Upper lobe of right lung (tissue), 1 donor: ENCODE measurements around the gene DYNLT1. TPM values are rescaled to one million over a fixed set of nuclear protein-coding genes. Genes with fewer than 3 reads are reported as not detected.

Experiments
- ATAC-seq: fragments of 200-7000 bp; cut with Tn5 transposase; one replicate; pipeline ENCODE4 v1.9.1; 2020; ENCODE audit warnings: mild to moderate bottlenecking, moderate library complexity
- DNase-seq: peaks from one replicate; pipeline ENCODE4 v3.0.0-alpha.2; 2020
- H3K27ac ChIP-seq: fragments of 200-600 bp; one replicate; pipeline ENCODE4 v1.8.0; 2022
- H3K27me3 ChIP-seq: fragments of 200-600 bp; one replicate; pipeline ENCODE4 v1.8.0; 2022; ENCODE audit warnings: mild to moderate bottlenecking
- H3K36me3 ChIP-seq: fragments of 200-600 bp; one replicate; pipeline ENCODE4 v1.8.0; 2022
- H3K4me1 ChIP-seq: fragments of 200-600 bp; one replicate; pipeline ENCODE4 v1.8.0; 2022
- H3K4me3 ChIP-seq: fragments of 200-600 bp; one replicate; pipeline ENCODE4 v1.8.0; 2022; ENCODE audit warnings: mild to moderate bottlenecking
- H3K9me3 ChIP-seq: fragments of 200-600 bp; one replicate; pipeline ENCODE4 v1.8.0; 2022
- intact Hi-C: fragments of 100-400 bp; cut with DNase I; formaldehyde crosslinking; loops from one replicate; pipeline ENCODE4 v1.11.0; 2022
- total RNA-seq: library from RNA; stranded (reverse); fragmentation: NEBNext Ultra II Directional; extraction: Animal tissue kit (Norgen Biotek cat#: 25700); gene quantifications from one replicate; pipeline ENCODE4 v1.2.1, GENCODE V29; 2021
- TF ChIP-seq, protein P1 (sequence below): fragments of 200-600 bp; IDR thresholded peaks from one replicate; pipeline ENCODE4 v1.8.0; 2022; ENCODE audit warnings: antibody characterized with exemption
- donor health status: DM: no; HTN: yes; CAD: no; lungs with severe emphysema.

Gene DYNLT1
- total RNA-seq, 1 donor from 2014 or later = 104 TPM

DNA sequence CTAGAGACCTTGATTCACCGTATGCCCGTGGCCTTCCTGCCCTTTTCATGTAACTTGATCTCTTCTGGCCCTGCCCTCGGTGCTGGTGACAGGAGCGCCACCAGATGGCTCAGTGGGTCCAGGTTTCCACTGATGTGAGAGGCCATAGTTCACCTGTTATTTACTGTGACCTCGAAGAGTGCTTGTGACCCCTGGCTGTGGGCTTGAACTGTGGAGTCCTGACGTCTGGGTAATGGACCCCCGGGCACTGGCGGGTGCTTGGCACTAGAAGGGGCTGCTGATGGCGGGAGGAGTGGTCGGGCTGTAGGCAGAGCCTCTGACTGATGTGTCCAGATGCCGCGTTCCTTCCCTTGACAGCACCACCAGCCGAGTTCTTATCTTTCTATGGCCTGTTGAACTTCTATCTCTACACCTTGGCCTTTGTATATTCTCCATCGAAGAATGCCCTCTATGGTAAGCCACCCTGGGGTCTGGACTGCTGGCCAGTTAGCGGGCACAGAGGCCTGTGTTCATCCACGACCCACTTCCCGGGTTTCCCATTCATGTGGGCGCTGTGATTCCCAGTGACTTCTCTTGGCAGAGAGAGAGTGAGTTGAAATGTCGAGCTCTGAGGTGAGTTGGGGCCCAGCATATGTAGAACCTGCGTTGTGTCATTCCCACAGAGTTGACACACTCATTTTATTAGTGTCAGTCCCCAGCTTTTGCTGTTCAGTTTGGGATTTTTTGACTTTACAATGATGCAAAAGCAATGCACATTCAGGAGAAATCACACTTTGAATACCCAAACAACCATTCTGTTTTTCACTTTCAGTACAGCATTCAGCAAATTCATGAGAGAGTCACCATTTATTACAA lies 14.9 kb downstream of the DYNLT1 start:
- H3K9me3 ChIP-seq = no peaks in the 10 kb centered on the region
- ATAC-seq (peak; percentile 3), DNase-seq (peak; percentile 63)
- H3K4me1 ChIP-seq = peaks cover 19% of the 10 kb centered on the region
- no peak overlapping the region for H3K4me3 ChIP-seq
- peaks cover 62% of the 10 kb centered on the region for H3K36me3 ChIP-seq
- H3K27ac ChIP-seq = no peak overlapping the region
- intact Hi-C loops = no loop called here
- H3K27me3 ChIP-seq = no peaks in the 10 kb centered on the region
- TF ChIP-seq, protein P1, sequence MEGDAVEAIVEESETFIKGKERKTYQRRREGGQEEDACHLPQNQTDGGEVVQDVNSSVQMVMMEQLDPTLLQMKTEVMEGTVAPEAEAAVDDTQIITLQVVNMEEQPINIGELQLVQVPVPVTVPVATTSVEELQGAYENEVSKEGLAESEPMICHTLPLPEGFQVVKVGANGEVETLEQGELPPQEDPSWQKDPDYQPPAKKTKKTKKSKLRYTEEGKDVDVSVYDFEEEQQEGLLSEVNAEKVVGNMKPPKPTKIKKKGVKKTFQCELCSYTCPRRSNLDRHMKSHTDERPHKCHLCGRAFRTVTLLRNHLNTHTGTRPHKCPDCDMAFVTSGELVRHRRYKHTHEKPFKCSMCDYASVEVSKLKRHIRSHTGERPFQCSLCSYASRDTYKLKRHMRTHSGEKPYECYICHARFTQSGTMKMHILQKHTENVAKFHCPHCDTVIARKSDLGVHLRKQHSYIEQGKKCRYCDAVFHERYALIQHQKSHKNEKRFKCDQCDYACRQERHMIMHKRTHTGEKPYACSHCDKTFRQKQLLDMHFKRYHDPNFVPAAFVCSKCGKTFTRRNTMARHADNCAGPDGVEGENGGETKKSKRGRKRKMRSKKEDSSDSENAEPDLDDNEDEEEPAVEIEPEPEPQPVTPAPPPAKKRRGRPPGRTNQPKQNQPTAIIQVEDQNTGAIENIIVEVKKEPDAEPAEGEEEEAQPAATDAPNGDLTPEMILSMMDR = peak; percentile 17

GRCh38 chr6:158628542-158628941 lies 16.0 kb downstream of the DYNLT1 start:
- ATAC-seq (no peak), DNase-seq (peak; percentile 51)
- intact Hi-C loops = no loop called here
- TF ChIP-seq, protein P1 = no peak
- no peaks in the 10 kb centered on the region for H3K9me3 ChIP-seq
- H3K36me3 ChIP-seq = peaks cover 55% of the 10 kb centered on the region
- no peak overlapping the region for H3K4me3 ChIP-seq
- no peaks in the 10 kb centered on the region for H3K27me3 ChIP-seq
- peaks cover 19% of the 10 kb centered on the region for H3K4me1 ChIP-seq
- no peak overlapping the region for H3K27ac ChIP-seq

- intact Hi-C loops = no loop called here
- Histone ChIP-seq H3K4me1 (peaks cover 19% of the 10 kb centered on the region), H3K9me3 (no peaks in the 10 kb centered on the region), H3K36me3 (peaks cover 50% of the 10 kb centered on the region), H3K27me3 (no peaks in the 10 kb centered on the region), H3K4me3 (no peak overlapping the region), H3K27ac (no peak overlapping the region)
- ATAC-seq = no peak
- peak; percentile 44 for DNase-seq
- TF ChIP-seq, protein P1 = no peak
These were observed 16.7 kb downstream of the DYNLT1 start for GRCh38 chr6:158627940-158628211.

GRCh38 chr6:158627168-158627939 lies 17.2 kb downstream of the DYNLT1 start:
- peaks cover 54% of the 10 kb centered on the region for H3K36me3 ChIP-seq
- intact Hi-C loops = no loop called here
- peak; percentile 42 for DNase-seq

DNA sequence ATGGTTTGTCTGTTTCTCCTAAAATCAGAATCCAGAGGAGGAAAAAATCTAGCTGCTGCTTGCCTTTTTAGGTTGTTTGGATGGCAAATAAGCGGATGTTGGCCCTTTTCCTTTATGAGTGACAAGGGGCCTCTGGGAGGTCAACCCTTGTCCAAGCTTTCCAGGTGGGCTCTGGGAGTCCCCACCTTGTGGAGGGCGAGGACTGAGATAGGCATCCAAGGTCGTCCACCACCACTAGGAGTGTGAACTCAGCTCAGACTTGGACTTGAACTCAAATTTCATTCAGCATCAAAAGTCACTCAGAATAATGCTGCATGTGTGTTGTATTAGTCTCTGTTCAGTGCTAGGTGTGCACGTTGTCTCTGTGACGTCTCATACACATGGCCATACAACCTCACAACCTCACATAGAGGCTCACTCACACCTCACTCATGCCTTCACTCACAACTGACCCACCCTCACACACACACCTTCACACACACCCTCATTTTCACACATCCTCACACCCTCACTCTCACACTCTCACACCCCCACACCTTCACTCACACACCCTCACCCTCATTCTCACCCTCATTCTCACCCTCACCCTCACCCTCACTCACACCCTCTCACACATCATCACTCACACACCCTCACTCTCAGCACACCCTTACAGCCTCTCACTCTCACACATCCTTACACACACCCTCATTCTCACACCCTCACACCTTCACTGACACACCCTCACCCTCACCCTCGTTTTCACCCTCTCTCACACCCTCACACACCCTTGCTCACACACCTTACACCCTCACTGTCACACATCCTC lies 18.0 kb downstream of the DYNLT1 start:
- Histone ChIP-seq H3K36me3 (peaks cover 59% of the 10 kb centered on the region), H3K27me3 (no peaks in the 10 kb centered on the region), H3K4me3 (no peak overlapping the region), H3K4me1 (peaks cover 10% of the 10 kb centered on the region), H3K9me3 (no peaks in the 10 kb centered on the region), H3K27ac (no peak overlapping the region)
- intact Hi-C loops = no loop called here
- TF ChIP-seq, protein P1 = no peak
- no peak for DNase-seq
- ATAC-seq = no peak

More at GRCh38 chr6:158627168-158627939, 17.2 kb downstream of the DYNLT1 start:
- no peak for ATAC-seq
- Histone ChIP-seq H3K27me3 (no peaks in the 10 kb centered on the region), H3K9me3 (no peaks in the 10 kb centered on the region), H3K27ac (no peak overlapping the region), H3K4me3 (no peak overlapping the region), H3K4me1 (peaks cover 18% of the 10 kb centered on the region)
- TF ChIP-seq, protein P1 = no peak
